ENCODE measurements around the gene SCYL2.

Gene SCYL2

DNA sequence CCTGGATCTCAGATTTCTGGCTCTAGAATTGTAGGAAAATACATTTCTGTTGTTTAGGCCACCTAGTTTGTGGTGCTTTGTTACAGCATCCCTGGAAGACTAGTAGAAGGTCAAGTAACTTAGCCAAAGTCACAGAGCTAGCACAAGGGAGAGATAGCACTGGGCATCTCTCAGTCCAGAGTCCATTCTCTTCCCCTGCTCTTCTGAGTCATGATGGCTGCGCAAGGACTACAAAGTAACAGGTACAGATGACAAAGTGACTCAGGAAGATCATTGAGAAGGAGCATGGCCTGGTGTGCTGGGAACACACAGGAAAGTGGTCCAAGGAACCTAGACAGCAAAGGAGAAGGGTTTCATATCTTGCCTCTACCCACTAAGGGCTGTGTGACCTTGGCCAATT is 109.2 kb downstream of the SCYL2 start:
- no peak for FAIRE-seq

GRCh38 chr12:100381379-100381778 is 114.4 kb downstream of the SCYL2 start:
- FAIRE-seq: no peak

DNA sequence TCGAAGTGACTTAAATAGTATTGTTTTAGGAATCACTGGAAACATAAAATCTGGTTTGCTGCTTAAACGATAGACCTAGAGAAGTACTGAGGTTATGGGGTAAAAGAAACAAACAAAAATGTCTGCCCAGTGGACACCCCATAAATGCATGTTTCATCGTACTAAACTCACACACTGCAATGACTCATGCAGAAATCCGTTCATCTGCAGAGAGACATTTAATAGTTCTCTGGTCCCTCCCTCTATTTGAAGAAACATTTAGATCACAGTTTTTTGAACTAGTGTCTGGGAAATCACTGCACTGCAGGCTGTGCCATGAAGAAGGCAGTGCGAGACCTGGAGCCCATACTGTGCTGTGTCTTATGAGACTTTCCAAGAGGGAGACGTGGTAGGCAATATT is 115.4 kb downstream of the SCYL2 start:
- no peak for FAIRE-seq

- FAIRE-seq: no peak
These were observed 116.9 kb downstream of the SCYL2 start for GRCh38 chr12:100383586-100384558.

GRCh38 chr12:100384559-100384935 is 117.6 kb downstream of the SCYL2 start:
- no peak for FAIRE-seq

- no peak for FAIRE-seq
These were observed 121.4 kb downstream of the SCYL2 start for GRCh38 chr12:100388382-100388781.

Measured in endometrium (tissue), 2 donors.